GM20000 (cell line): Measurements from ENCODE around the gene MYH15.

ENCODE experiments used
- DNase-seq: peaks from one replicate; pipeline ENCODE4 v3.0.0; 2012; ENCODE audit warnings: low spot score
- CTCF ChIP-seq: IDR thresholded peaks from 2 replicates; pipeline ENCODE4 v1.5.1; 2012; ENCODE audit warnings: mild to moderate bottlenecking, control low read depth; ENCODE audit errors: extremely low read depth, missing control alignments

MYH15 gene

GRCh38 chr3:108474581-108474980, 35.8 kb downstream of the MYH15 start:
- TF ChIP-seq CTCF, result no peak
- DNase-seq, result no peak

GRCh38 chr3:108473711-108474110, 36.7 kb downstream of the MYH15 start:
- DNase-seq, result no peak
- TF ChIP-seq CTCF, result no peak

- TF ChIP-seq CTCF, result no peak
- no peak for DNase-seq
These were observed 38.3 kb downstream of the MYH15 start for GRCh38 chr3:108472001-108472591.

GRCh38 chr3:108471426-108471825, 39.0 kb downstream of the MYH15 start:
- DNase-seq, result no peak
- TF ChIP-seq CTCF, result no peak

- no peak for DNase-seq
- no peak for TF ChIP-seq CTCF
These were observed 41.3 kb downstream of the MYH15 start for GRCh38 chr3:108469126-108469525.

- no peak for TF ChIP-seq CTCF
These were observed 41.8 kb downstream of the MYH15 start for GRCh38 chr3:108468577-108468976.

GRCh38 chr3:108462899-108463298, 47.5 kb downstream of the MYH15 start:
- no peak for DNase-seq
- TF ChIP-seq CTCF, result no peak

More at GRCh38 chr3:108468577-108468976, 41.8 kb downstream of the MYH15 start:
- DNase-seq, result no peak
